ENCODE measurements around the gene CLEC2B. TPM values are rescaled to one million over a fixed set of nuclear protein-coding genes. Genes with fewer than 3 reads are reported as not detected.

The CLEC2B gene
- total RNA-seq (10 to 100 TPM in 3 of 4 donors, 1 to 10 TPM in 1; 7.2 to 19.6 (median 16.4) TPM), polyA plus RNA-seq (10 to 100 TPM in 1 of 3 donors, 1 to 10 TPM in 2; 6.0 to 10.8 (median 9.1) TPM)

DNA sequence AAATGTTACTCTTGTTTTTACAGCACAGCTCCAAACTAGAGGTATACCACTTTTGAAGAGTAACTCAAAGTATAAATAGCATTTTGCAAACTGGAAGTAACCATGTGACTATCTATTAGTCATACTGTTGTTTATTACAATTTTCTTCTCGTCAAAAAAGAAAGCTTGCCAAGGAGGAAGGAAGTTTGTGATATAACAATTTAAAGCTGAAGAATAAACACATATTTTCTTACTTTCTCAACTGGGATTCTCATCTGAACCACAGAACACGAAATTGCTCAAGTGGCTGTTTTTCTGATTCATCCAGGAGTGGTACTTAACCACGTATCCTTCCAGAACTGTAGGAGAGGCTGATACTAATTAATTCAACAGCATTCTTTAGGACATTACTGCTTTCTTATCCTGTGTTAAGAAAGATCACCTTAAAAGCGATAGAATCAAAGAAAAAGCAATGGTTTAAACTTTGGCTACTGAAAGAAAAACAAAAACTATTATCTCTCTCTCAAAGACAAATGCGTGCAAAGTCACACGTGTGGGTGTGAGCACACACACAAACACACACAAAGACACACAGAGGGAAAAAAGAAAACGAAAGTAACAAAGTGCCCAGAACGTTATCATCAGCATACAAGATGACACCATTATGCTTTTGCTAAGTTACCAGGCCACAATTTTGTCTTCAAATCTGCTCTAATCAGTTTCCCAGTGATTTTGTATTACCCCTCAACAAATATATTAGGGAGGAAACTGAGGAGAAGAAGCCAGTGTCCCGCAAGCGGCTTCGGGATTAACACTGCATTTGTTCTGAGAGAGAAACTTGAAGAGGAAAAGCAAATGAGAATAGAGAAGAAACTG lies at the start of gene CLEC2B:
CLEC2B (minus strand) TSS at position 48 of the 855 bp plus-strand sequence.
- no peaks in the 10 kb centered on the region for H3K4me1 ChIP-seq
- peak within 1 kb of the TSS; percentile 13 to 48 (median 40) for H3K4me3 ChIP-seq
- DNase-seq: no peak
- WGBS, 2 donors: 5 to 6% methylated on average over 11 of the region's 11 CpGs
- no peaks in the 10 kb centered on the region for H3K9me3 ChIP-seq
- no peaks in the 10 kb centered on the region for H3K36me3 ChIP-seq
- peak within 1 kb of the TSS; percentile 67 to 77 (median 71) for H3K27ac ChIP-seq
- TF ChIP-seq POLR2AphosphoS5 (IDR thresholded peaks at IDR 0.05) (peak; percentile 42 to 82 (median 54)), POLR2A (IDR thresholded peaks at IDR 0.05) (no peak), EP300 (IDR thresholded peaks at IDR 0.05) (peak in 1 of 4 donors; percentile 10)
- intact Hi-C loops (cut with DNase I): no loop called here
- H3K27me3 ChIP-seq: no peaks in the 10 kb centered on the region

GRCh38 chr12:9911708-9912107 lies 42.6 kb upstream of the CLEC2B start:
- DNase-seq: no peak
- intact Hi-C loops (cut with DNase I): no loop called here
- Histone ChIP-seq H3K27ac (no peak overlapping the region), H3K9me3 (peaks cover 6 to 18% (median 10%) of the 10 kb centered on the region in 4 donors), H3K4me1 (no peaks in the 10 kb centered on the region), H3K4me3 (no peak overlapping the region), H3K27me3 (no peaks in the 10 kb centered on the region), H3K36me3 (no peaks in the 10 kb centered on the region)
- no peak for TF ChIP-seq POLR2AphosphoS5 (IDR thresholded peaks at IDR 0.05)
- TF ChIP-seq EP300 (IDR thresholded peaks at IDR 0.05): no peak
- TF ChIP-seq POLR2A (IDR thresholded peaks at IDR 0.05): no peak
- TF ChIP-seq CTCF (IDR thresholded peaks at IDR 0.05): no peak

DNA sequence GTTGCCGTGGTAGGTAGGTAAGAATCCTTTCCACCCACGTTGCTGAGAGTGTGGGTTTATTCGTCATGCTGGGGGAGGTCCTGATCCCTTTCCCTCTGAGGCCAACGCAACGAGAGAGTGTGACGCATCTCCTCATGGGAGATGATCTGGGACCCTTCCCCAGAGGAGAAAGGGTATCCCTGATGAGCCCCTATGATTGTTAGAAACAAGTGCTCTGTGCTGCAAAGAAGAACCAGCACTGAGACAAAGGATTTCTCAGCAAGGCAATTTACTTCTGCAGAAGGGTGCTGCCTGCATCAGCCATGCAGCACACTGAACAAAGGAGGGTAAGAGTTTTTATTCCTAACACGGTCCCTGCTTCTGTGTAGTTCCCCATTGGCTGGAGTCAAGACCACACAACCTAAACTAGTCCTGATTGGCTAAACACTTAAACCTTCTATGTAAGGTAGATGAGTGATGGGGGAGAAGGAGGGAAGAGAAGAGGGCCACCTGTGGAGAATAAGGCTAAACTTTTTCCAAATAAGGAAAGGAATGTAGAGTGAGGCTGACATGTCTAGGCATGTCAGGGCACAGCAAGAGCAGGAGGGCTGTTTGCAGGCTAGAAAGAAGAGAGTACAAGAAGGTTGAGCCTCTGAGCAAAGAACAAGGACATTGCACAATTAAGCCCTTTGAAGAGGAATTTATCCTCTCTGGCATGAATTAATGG lies 41.7 kb upstream of the CLEC2B start:
- H3K9me3 ChIP-seq: peaks cover 6 to 18% (median 10%) of the 10 kb centered on the region in 4 donors
- 83 to 87% methylated on average over 7 of the region's 7 CpGs for WGBS, 2 donors
- no peak for DNase-seq
- H3K4me1 ChIP-seq: no peaks in the 10 kb centered on the region
- intact Hi-C loops (cut with DNase I): no loop called here
- H3K27me3 ChIP-seq: no peaks in the 10 kb centered on the region
- no peak for TF ChIP-seq CTCF (IDR thresholded peaks at IDR 0.05)
- no peak for TF ChIP-seq POLR2A (IDR thresholded peaks at IDR 0.05)
- TF ChIP-seq POLR2AphosphoS5 (IDR thresholded peaks at IDR 0.05): no peak
- TF ChIP-seq EP300 (IDR thresholded peaks at IDR 0.05): no peak
- H3K4me3 ChIP-seq: no peak overlapping the region
- no peaks in the 10 kb centered on the region for H3K36me3 ChIP-seq
- no peak overlapping the region for H3K27ac ChIP-seq

- H3K27ac ChIP-seq: no peak overlapping the region
- H3K27me3 ChIP-seq: no peaks in the 10 kb centered on the region
- H3K4me1 ChIP-seq: no peaks in the 10 kb centered on the region
- intact Hi-C loops (cut with DNase I): no loop called here
- no peaks in the 10 kb centered on the region for H3K36me3 ChIP-seq
- H3K9me3 ChIP-seq: peaks cover 6 to 18% (median 10%) of the 10 kb centered on the region in 4 donors
- TF ChIP-seq POLR2A (IDR thresholded peaks at IDR 0.05) (no peak), CTCF (IDR thresholded peaks at IDR 0.05) (no peak), EP300 (IDR thresholded peaks at IDR 0.05) (no peak), POLR2AphosphoS5 (IDR thresholded peaks at IDR 0.05) (no peak)
- DNase-seq: no peak
- no peak overlapping the region for H3K4me3 ChIP-seq
Measured at GRCh38 chr12:9909724-9910123, 40.6 kb upstream of the CLEC2B start.

- H3K4me1 ChIP-seq: no peaks in the 10 kb centered on the region
- WGBS, 2 donors: 91 to 94% methylated on average over 4 of the region's 4 CpGs
- no peak for DNase-seq
Measured at GRCh38 chr12:9908350-9908749, 39.2 kb upstream of the CLEC2B start.

More at GRCh38 chr12:9908350-9908749, 39.2 kb upstream of the CLEC2B start:
- Histone ChIP-seq H3K27ac (no peak overlapping the region), H3K4me3 (no peak overlapping the region), H3K36me3 (no peaks in the 10 kb centered on the region), H3K9me3 (peaks cover 6 to 22% (median 10%) of the 10 kb centered on the region in 4 donors), H3K27me3 (no peaks in the 10 kb centered on the region)
- TF ChIP-seq POLR2A (IDR thresholded peaks at IDR 0.05): no peak
- intact Hi-C loops (cut with DNase I): no loop called here
